HL-60 (cell line): Measurements from ENCODE around the gene CENPX.

ENCODE experiments used
- DNase-seq, 2 experiments: peaks; one replicate each; pipeline ENCODE4 v3.0.0-alpha.2; 2010 to 2020; ENCODE audit warnings: low read depth in 1 of 2, low spot score in 1 of 2
- H3K27ac ChIP-seq: fragments of 250-450 bp; sonication (Bioruptor Pico); replicated peaks from 2 replicates; pipeline ENCODE4 v1.5.1; 2020; ENCODE audit warnings: mild to moderate bottlenecking, moderate library complexity
- H3K27me3 ChIP-seq: fragments of 250-450 bp; sonication (Bioruptor Pico); 2 replicates; pipeline ENCODE4 v1.5.1; 2021; ENCODE audit warnings: mild to moderate bottlenecking, moderate library complexity; ENCODE audit not compliant: insufficient read depth, poor library complexity, severe bottlenecking
- H3K4me3 ChIP-seq: replicated peaks from 2 replicates; pipeline ENCODE4 v1.5.1; 2011; ENCODE audit warnings: mild to moderate bottlenecking, control low read depth, low read length; ENCODE audit not compliant: insufficient read depth
- GABPA ChIP-seq: IDR thresholded peaks from 2 replicates; pipeline ENCODE4 v1.6.1; 2012; ENCODE audit warnings: low read depth
- POLR2AphosphoS5 ChIP-seq: IDR thresholded peaks from 2 replicates; pipeline ENCODE4 v1.6.1; 2012; ENCODE audit warnings: low read depth
- SPI1 ChIP-seq: IDR thresholded peaks from 2 replicates; pipeline ENCODE4 v1.6.1; 2012; ENCODE audit warnings: low read depth, mild to moderate bottlenecking, borderline replicate concordance
- TF ChIP-seq, protein P1 (sequence below): IDR thresholded peaks from 2 replicates; pipeline ENCODE4 v1.6.1; 2012; ENCODE audit warnings: low read depth; ENCODE audit not compliant: insufficient replicate concordance
- TF ChIP-seq, protein P2 (sequence below): IDR thresholded peaks from one replicate; pipeline ENCODE4 v1.5.1; 2011; ENCODE audit warnings: low read length, control low read depth, inconsistent platforms; ENCODE audit not compliant: insufficient read depth

The CENPX gene

DNA sequence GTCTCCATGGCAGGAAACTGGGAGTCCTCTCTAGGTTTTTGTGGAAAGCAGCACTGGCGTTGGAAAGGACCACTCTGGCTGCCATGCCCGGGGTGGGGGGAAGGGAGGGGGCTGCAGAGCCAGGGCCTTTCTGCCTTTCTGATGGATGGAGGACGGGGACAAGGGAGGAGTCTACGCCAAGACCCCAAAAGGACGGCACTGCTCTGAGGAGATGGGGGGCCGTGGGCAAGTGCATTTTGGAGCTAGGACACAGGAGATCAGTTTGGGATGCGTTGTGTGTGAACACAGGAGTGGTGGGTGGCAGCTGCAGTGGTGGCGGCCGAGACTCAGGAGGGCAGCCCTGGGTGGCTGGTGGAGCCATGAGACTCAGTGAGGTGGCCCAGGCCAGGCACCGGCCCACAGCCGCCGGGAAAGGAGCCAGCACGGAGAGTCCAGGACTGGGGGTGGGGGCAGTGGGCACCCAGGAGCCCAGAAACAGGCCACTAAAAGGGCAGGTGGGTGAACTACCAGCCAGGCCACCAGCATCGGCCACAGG is 2.0 kb downstream of the CENPX start:
- TF ChIP-seq, protein P1, sequence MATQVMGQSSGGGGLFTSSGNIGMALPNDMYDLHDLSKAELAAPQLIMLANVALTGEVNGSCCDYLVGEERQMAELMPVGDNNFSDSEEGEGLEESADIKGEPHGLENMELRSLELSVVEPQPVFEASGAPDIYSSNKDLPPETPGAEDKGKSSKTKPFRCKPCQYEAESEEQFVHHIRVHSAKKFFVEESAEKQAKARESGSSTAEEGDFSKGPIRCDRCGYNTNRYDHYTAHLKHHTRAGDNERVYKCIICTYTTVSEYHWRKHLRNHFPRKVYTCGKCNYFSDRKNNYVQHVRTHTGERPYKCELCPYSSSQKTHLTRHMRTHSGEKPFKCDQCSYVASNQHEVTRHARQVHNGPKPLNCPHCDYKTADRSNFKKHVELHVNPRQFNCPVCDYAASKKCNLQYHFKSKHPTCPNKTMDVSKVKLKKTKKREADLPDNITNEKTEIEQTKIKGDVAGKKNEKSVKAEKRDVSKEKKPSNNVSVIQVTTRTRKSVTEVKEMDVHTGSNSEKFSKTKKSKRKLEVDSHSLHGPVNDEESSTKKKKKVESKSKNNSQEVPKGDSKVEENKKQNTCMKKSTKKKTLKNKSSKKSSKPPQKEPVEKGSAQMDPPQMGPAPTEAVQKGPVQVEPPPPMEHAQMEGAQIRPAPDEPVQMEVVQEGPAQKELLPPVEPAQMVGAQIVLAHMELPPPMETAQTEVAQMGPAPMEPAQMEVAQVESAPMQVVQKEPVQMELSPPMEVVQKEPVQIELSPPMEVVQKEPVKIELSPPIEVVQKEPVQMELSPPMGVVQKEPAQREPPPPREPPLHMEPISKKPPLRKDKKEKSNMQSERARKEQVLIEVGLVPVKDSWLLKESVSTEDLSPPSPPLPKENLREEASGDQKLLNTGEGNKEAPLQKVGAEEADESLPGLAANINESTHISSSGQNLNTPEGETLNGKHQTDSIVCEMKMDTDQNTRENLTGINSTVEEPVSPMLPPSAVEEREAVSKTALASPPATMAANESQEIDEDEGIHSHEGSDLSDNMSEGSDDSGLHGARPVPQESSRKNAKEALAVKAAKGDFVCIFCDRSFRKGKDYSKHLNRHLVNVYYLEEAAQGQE: no peak
- TF ChIP-seq, protein P2, sequence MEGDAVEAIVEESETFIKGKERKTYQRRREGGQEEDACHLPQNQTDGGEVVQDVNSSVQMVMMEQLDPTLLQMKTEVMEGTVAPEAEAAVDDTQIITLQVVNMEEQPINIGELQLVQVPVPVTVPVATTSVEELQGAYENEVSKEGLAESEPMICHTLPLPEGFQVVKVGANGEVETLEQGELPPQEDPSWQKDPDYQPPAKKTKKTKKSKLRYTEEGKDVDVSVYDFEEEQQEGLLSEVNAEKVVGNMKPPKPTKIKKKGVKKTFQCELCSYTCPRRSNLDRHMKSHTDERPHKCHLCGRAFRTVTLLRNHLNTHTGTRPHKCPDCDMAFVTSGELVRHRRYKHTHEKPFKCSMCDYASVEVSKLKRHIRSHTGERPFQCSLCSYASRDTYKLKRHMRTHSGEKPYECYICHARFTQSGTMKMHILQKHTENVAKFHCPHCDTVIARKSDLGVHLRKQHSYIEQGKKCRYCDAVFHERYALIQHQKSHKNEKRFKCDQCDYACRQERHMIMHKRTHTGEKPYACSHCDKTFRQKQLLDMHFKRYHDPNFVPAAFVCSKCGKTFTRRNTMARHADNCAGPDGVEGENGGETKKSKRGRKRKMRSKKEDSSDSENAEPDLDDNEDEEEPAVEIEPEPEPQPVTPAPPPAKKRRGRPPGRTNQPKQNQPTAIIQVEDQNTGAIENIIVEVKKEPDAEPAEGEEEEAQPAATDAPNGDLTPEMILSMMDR: no peak
- no peak for TF ChIP-seq POLR2AphosphoS5
- no peak for TF ChIP-seq GABPA
- no peak for TF ChIP-seq SPI1
- no peaks in the 10 kb centered on the region for H3K27me3 ChIP-seq
- no peak overlapping the region for H3K27ac ChIP-seq
- H3K4me3 ChIP-seq: no peak overlapping the region
- no peak for DNase-seq

DNA sequence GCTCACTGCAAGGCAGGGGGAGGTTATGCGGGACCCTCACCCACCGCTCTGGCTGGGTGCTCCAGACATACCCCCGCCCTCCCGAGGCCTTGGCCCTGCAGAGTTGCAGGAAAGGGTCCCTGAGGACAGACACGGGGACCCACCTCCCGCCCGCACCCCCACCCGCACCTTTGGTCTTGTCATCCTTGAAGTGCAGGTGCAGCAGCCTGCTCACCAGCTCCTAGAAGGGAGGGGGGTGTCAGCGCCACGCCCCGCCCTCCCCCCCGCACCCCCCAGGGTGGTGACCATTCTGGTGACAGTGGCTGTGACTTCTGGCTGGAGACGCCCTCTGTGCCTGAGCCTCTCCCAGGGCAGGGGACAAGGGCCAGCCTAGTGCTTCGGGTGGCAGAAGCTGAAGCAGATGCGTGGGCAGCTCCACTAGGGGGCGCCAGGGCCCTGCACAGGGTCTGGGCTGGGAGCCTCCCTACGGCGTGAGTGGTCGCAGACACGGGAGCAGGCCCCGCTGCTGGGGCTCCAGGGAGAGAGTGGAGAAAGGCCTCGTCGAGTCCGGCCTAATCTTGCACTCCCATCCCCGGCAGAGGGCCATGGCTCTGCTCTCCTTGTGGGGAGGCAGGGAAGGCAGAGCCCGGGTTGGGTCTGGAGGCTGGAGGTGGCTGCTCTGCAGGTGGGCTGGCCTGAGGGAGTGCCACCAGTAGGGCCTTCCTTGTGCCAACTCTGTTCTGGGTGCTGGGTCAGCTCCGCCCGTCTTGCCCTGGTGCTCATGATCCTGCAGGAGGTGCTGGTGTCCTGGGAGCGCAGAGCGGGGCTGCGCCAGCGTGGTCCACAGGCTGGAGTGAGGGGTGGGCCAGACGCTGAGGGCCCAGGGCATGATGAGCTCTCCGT is 2.7 kb downstream of the CENPX start:
- H3K27ac ChIP-seq: no peak overlapping the region
- TF ChIP-seq, protein P2: peak; percentile 82
- TF ChIP-seq, protein P1: no peak
- TF ChIP-seq GABPA: no peak
- H3K27me3 ChIP-seq: no peaks in the 10 kb centered on the region
- H3K4me3 ChIP-seq: no peak overlapping the region
- DNase-seq: peak; percentile 52 to 72

DNA sequence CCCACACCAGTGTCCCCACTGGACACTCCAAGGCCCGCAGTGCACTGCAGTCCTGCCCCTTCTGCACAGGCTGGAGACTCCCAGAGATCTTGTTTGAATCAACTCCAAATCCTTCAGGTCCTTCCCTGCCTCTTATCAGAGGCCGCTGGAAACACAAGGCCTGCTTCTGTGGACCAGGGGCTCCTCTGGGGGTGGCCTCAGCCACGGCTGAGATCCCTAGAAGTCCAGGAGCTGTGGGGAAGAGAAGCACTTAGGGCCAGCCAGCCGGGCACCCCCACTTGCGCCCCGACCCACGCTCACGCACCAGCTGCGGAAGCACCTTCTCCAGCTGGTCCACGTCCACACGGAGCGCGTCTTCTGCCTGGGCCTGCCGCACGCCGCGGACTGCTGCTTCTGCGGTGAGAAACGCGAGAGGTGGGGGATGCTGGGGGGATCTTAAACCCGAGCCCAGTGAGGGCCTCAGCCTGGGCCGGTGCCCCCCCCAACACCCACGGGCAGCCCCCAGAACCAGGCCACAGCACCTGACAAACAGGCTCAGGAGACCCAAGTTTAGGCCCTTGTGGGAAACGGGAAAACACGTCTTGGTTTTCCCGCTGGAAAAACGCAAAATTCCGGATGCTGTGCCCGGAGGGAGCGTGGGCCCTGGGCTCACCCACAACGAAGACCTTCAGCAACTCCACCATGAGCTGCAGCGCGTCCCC is 3.5 kb downstream of the CENPX start:
- DNase-seq: no peak

More for the DNA sequence above, 3.5 kb downstream of the CENPX start:
- no peak overlapping the region for H3K4me3 ChIP-seq
- TF ChIP-seq, protein P1: no peak
- TF ChIP-seq POLR2AphosphoS5: 0 out of 2 replicates have a peak, but pooled peaks have one; percentile 31
- no peak overlapping the region for H3K27ac ChIP-seq
- H3K27me3 ChIP-seq: no peaks in the 10 kb centered on the region
